Adrenal gland (tissue), 12 donors: ENCODE measurements around the gene GRM8. TPM values are rescaled to one million over a fixed set of nuclear protein-coding genes. Genes with fewer than 3 reads are reported as not detected.

Experiments
- DNase-seq, 7 donors: peaks; one replicate each; pipeline ENCODE4 v3.0.0-alpha.2; 2019 to 2020
- H3K27ac ChIP-seq, 5 donors: fragments of 200-600 bp; sonication (generic) in 4 of 5; 1 replicate in 3 of 5; 2 replicates in 2 of 5; pipeline versions ENCODE4 v1.5.1 to v1.8.0; 2016 to 2020; ENCODE audit warnings: mild to moderate bottlenecking in 1 of 5
- H3K27me3 ChIP-seq: fragments of 200-600 bp; 2 replicates; pipeline ENCODE4 v1.8.0; 2021
- H3K36me3 ChIP-seq, 2 donors: fragments of 200-600 bp; replicated peaks in 1 of 2; 1 replicate in 1 of 2; 2 replicates in 1 of 2; pipeline versions ENCODE4 v1.5.1 to v1.8.0; 2018 to 2022
- H3K4me1 ChIP-seq, 2 donors: fragments of 200-600 bp; replicated peaks in 1 of 2; 1 replicate in 1 of 2; 2 replicates in 1 of 2; pipeline versions ENCODE4 v1.5.1 to v1.8.0; 2018 to 2021
- H3K4me3 ChIP-seq, 4 donors: fragments of 200-600 bp; sonication (generic) in 3 of 4; one replicate each; pipeline ENCODE4 v1.5.1; 2016 to 2018
- H3K9me3 ChIP-seq, 3 donors: fragments of 200-600 bp; sonication (generic) in 1 of 3; replicated peaks in 1 of 3; 1 replicate in 2 of 3; 2 replicates in 1 of 3; pipeline versions ENCODE4 v1.5.1 to v1.8.0; 2016 to 2021
- CTCF ChIP-seq, 6 experiments: fragments of 450-650 bp in 4 of 6; fragments of 200-600 bp in 2 of 6; sonication (generic) in 1 of 6; IDR thresholded peaks; 1 replicate in 5 of 6; 2 replicates in 1 of 6; pipeline versions ENCODE4 v1.5.1 to v1.8.0; 2016 to 2021; ENCODE audit warnings: antibody characterized with exemption in 6 of 6, mild to moderate bottlenecking in 2 of 6, moderate library complexity in 1 of 6
- POLR2A ChIP-seq, 2 donors: fragments of 450-650 bp; IDR thresholded peaks; one replicate each; pipeline ENCODE4 v1.6.1; 2017; ENCODE audit warnings: antibody characterized with exemption in 2 of 2, mild to moderate bottlenecking in 2 of 2, moderate library complexity in 1 of 2
- WGBS, 4 donors: extraction: QIAGEN DNeasy Blood & Tissue Kit in 2 of 4; methylation state at CpG; one replicate each; pipeline versions ENCODE4 v1.1.5 to v1.1.7; 2013 to 2017; 5-methylcytosine and 5-hydroxymethylcytosine counted together
- intact Hi-C, 2 donors: fragments of 100-400 bp; cut with DNase I; formaldehyde crosslinking; loops; one replicate each; pipeline versions ENCODE4 v1.14.1 to v1.15.0; 2022 to 2023
- polyA plus RNA-seq, 3 donors: library from polyadenylated mRNA; stranded (reverse); fragments of 200-250 nt in 2 of 3; fragments of 350-450 nt in 1 of 3; fragmentation: Illumina TruSeq in 1 of 3; extraction: RNeasy Lipid Tissue Mini Kit (QIAGEN cat#74804) in 1 of 3; gene quantifications; one replicate each; pipeline ENCODE4 v1.2.3, GENCODE V29; 2013 to 2014
- total RNA-seq, 9 donors: library from RNA; depleted of rRNA in 4 of 9; stranded (reverse); fragments of >200 nt in 4 of 9; fragments of 120-200 nt in 1 of 9; fragmentation: NEBNext Ultra II Directional in 1 of 9; extraction: Animal tissue kit (Norgen Biotek cat#: 25700) in 1 of 9; gene quantifications; one replicate each; pipeline versions ENCODE4 v1.1.0 to v1.2.4, GENCODE V29; 2013 to 2023
- donor health status: healthy with polysubstance abuse.
- donor health status: Bipolar disorder and iron deficiency.
- donor health status: DM: yes; HTN: yes; CAD: no.
- donor health status: DM: no; HTN: no; CAD: no.
- donor health status: DM: no; HTN: no; CAD: no.
- donor health status: DM: yes; HTN: yes; CAD: no.

GRM8 gene
- total and polyA plus RNA-seq, 12 donors, result 0.10 to 2.5 (median 0.92) TPM; not detected in 5

GRCh38 chr7:126699707-126700106 lies 553.0 kb downstream of the GRM8 start:
- Histone ChIP-seq H3K27ac (no peak overlapping the region), H3K4me1 (peaks cover 0 to 10% of the 10 kb centered on the region in 2 donors)

GRCh38 chr7:126698909-126699308 lies 553.8 kb downstream of the GRM8 start:
- TF ChIP-seq POLR2A (IDR thresholded peaks at IDR 0.05) (no peak), CTCF (IDR thresholded peaks at IDR 0.05) (no peak)
- 36 to 46% (median 40%) methylated on average over 2 of the region's 2 CpGs for WGBS, 4 donors
- DNase-seq, result no peak
- no peaks in the 10 kb centered on the region for H3K9me3 ChIP-seq
- no peak overlapping the region for H3K4me3 ChIP-seq
- H3K27ac ChIP-seq, result no peak overlapping the region
- no peaks in the 10 kb centered on the region for H3K27me3 ChIP-seq
- H3K4me1 ChIP-seq, result peaks cover 0 to 10% of the 10 kb centered on the region in 2 donors
- intact Hi-C loops, result no loop called here
- no peaks in the 10 kb centered on the region for H3K36me3 ChIP-seq

More at GRCh38 chr7:126699707-126700106, 553.0 kb downstream of the GRM8 start:
- intact Hi-C loops, result no loop called here
- DNase-seq, result no peak
- Histone ChIP-seq H3K4me3 (no peak overlapping the region), H3K36me3 (no peaks in the 10 kb centered on the region), H3K27me3 (no peaks in the 10 kb centered on the region), H3K9me3 (no peaks in the 10 kb centered on the region)
- TF ChIP-seq POLR2A (IDR thresholded peaks at IDR 0.05) (no peak), CTCF (IDR thresholded peaks at IDR 0.05) (no peak)

- 61 to 67% (median 64%) methylated on average over 2 of the region's 2 CpGs for WGBS, 4 donors
- Histone ChIP-seq H3K36me3 (no peaks in the 10 kb centered on the region), H3K9me3 (no peaks in the 10 kb centered on the region), H3K4me1 (peaks cover 0 to 10% of the 10 kb centered on the region in 2 donors), H3K27me3 (no peaks in the 10 kb centered on the region), H3K4me3 (no peak overlapping the region), H3K27ac (no peak overlapping the region)
- no peak for DNase-seq
- intact Hi-C loops, result no loop called here
- no peak for TF ChIP-seq POLR2A (IDR thresholded peaks at IDR 0.05)
- no peak for TF ChIP-seq CTCF (IDR thresholded peaks at IDR 0.05)
These were observed 554.3 kb downstream of the GRM8 start for GRCh38 chr7:126698446-126698845.

GRCh38 chr7:126696256-126697038 lies 556.3 kb downstream of the GRM8 start:
- intact Hi-C loops, result no loop called here
- TF ChIP-seq POLR2A (IDR thresholded peaks at IDR 0.05), result no peak
- no peak for TF ChIP-seq CTCF (IDR thresholded peaks at IDR 0.05)
- 69 to 72% (median 70%) methylated on average over 9 of the region's 9 CpGs for WGBS, 4 donors

More at GRCh38 chr7:126696256-126697038, 556.3 kb downstream of the GRM8 start:
- Histone ChIP-seq H3K27me3 (no peaks in the 10 kb centered on the region), H3K9me3 (no peaks in the 10 kb centered on the region), H3K4me3 (no peak overlapping the region), H3K36me3 (no peaks in the 10 kb centered on the region), H3K27ac (no peak overlapping the region), H3K4me1 (peaks cover 0 to 10% of the 10 kb centered on the region in 2 donors)
- DNase-seq, result no peak
